HG03139 (cell line): ENCODE results near the gene GALNT1.

Experiments used
- ATAC-seq: cut with Tn5 transposase; IDR thresholded peaks from one replicate; pipeline ENCODE4 v1.9.1; 2021; ENCODE audit not compliant: unreplicated experiment

GALNT1 gene

GRCh38 chr18:35711227-35711626 lies 129.7 kb downstream of the GALNT1 start:
- ATAC-seq, result no peak

GRCh38 chr18:35713545-35713944 lies 132.0 kb downstream of the GALNT1 start:
- no peak for ATAC-seq

- no peak for ATAC-seq
Observed at GRCh38 chr18:35714539-35714938, 133.0 kb downstream of the GALNT1 start.

- ATAC-seq, result no peak
Observed at GRCh38 chr18:35715139-35715538, 133.6 kb downstream of the GALNT1 start.

- ATAC-seq, result no peak
Observed at GRCh38 chr18:35716169-35716831, 134.8 kb downstream of the GALNT1 start.

GRCh38 chr18:35717182-35717581 lies 135.6 kb downstream of the GALNT1 start:
- no peak for ATAC-seq

GRCh38 chr18:35721431-35722081 lies 140.0 kb downstream of the GALNT1 start:
- ATAC-seq, result no peak

- no peak for ATAC-seq
Observed at GRCh38 chr18:35728676-35729075, 147.1 kb downstream of the GALNT1 start.

GRCh38 chr18:35729991-35730668 lies 148.6 kb downstream of the GALNT1 start:
- no peak for ATAC-seq

- ATAC-seq, result no peak
Observed at GRCh38 chr18:35730691-35731370, 149.3 kb downstream of the GALNT1 start.

- no peak for ATAC-seq
Observed at GRCh38 chr18:35731701-35732100, 150.2 kb downstream of the GALNT1 start.

GRCh38 chr18:35732162-35732561 lies 150.6 kb downstream of the GALNT1 start:
- ATAC-seq, result no peak

GRCh38 chr18:35732636-35733035 lies 151.1 kb downstream of the GALNT1 start:
- ATAC-seq, result no peak

- ATAC-seq, result no peak
Observed at GRCh38 chr18:35733408-35733807, 151.9 kb downstream of the GALNT1 start.

- no peak for ATAC-seq
Observed at GRCh38 chr18:35736696-35737095, 155.2 kb downstream of the GALNT1 start.

- no peak for ATAC-seq
Observed at GRCh38 chr18:35739778-35740177, 158.2 kb downstream of the GALNT1 start.

GRCh38 chr18:35740656-35741055 lies 159.1 kb downstream of the GALNT1 start:
- no peak for ATAC-seq

GRCh38 chr18:35743916-35744315 lies 162.4 kb downstream of the GALNT1 start:
- no peak for ATAC-seq

- ATAC-seq, result no peak
Observed at GRCh38 chr18:35745814-35746213, 164.3 kb downstream of the GALNT1 start.

GRCh38 chr18:35746826-35747339 lies 165.3 kb downstream of the GALNT1 start:
- no peak for ATAC-seq

GRCh38 chr18:35747894-35748472 lies 166.4 kb downstream of the GALNT1 start:
- ATAC-seq, result no peak
